NOMO-1 treated with dmso at 0.1 percent for 144 hours (cell line): ENCODE data around the gene MAP3K7.

Experiments used
- DNase-seq: peaks from one replicate; lab custom pipeline; 2025; ENCODE audit not compliant: unreplicated experiment; lab: John Stamatoyannopoulos, UW

MAP3K7 gene

DNA sequence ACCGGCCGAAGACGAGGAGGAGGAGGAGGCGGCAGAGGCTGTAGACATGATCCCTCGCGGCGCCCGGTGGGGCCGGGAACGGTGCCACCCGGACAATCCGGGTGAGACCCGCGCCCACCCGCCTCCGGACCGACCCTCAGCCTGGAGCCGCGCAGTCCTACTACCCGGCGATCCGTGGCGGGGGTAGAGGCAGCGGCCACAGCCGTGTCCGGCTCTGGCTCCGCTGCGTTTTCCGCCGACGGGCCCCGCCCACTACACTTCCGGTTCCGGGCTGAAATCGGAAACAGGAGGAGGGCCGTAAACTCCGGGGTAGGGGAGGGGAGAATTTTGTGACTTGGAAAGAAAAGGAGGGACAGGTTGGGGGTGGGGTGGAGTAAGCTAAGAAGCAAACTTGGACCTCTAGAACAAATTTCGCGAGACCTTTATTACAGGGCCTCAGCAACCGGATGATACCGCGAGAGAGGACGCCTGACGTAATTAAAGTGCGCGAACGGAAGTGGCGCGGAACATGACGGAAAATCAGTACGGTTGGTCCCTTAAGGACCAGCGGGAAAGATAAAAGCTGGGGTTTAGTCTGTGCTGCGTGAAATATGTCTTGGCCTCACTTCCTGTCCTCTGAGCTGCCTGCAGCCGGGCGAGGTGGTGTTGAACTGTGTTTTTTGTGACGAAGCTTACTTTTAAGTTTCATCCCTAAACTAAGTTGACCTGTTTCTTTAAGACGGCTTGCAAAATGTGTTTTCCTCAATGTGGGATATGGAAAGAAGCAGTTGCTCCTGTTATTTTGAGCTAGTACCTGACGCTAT, at the start of gene MAP3K7:
TSS of gene MAP3K7 (minus strand) at position 237 of the 803 bp plus-strand sequence. CDS start at position 48, 189 bp downstream.
- peak; percentile 85 for DNase-seq

DNA sequence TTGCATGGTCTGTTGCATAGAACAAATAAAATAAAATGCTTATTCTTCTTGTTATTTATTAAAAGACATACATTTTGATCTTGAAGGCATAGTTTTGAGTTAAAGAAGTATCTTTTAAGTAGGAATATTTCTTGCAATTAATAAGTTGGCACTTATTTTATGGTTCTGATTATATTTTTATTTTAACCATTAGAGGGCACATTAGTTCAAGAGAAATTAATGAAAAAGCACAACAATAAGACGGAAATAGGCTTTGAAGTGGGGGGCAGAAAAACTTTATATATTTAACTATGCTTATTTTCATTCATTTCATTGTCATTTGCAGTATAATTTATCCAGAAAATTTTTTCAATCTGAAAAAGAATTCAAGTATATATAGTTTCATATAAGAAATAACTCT, 44.2 kb upstream of the MAP3K7 start:
- DNase-seq, result no peak

DNA sequence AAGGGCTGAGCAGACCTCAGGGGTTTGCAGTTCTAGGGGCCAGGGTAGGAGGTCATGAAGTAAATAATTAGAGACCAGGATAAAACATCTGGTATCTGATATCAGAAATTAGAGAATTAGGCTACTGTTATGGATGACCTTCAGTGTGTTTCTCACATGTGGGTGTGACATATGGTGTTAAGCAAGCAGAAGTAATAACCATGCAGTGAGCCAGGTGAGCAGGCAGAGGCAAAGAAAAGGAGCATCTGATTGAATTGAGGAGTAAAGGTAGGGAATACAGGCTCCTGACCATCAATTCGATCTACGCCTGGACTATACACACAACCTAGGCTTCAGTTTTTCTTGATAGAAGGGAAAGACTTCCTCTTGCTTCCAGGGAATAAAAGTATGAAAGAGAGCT, 34.7 kb upstream of the MAP3K7 start:
- no peak for DNase-seq

DNA sequence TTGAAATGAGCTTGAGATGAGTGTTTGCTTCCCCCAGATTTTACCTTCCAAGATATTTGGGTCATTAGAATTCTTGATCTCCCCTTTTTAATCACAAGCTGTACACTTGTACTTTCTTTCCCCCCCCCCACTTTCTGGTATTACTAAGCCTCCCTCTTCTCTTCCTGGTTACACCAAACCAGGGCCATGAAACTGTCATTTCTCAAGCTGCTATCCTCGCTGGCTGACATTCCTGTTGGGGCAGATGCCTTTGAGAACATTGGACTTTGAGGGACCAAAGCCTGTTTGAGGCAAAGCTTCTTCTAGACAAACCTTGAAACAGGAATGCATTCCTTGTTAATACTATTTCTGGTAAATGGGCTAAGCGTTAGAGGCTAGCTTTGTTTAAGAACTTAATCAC, 32.3 kb upstream of the MAP3K7 start:
- DNase-seq, result no peak

DNA sequence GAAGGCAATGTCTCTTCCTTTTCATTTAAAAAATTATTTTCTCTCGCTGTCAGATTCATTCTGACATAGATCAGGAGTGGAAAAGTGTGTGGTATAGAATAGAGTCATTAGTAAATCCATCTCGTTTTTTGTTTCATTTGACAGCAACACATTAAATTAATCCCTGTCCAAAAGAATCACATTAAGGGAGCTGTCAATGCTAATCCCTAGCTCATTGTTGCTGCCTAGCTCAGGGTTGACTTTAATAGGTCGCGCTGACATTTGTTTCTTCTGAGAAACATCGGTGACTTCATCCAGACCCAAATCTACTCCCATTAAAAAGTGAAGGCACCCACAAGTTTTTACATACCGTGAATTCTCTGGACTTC, 25.4 kb upstream of the MAP3K7 start:
- DNase-seq, result no peak

DNA sequence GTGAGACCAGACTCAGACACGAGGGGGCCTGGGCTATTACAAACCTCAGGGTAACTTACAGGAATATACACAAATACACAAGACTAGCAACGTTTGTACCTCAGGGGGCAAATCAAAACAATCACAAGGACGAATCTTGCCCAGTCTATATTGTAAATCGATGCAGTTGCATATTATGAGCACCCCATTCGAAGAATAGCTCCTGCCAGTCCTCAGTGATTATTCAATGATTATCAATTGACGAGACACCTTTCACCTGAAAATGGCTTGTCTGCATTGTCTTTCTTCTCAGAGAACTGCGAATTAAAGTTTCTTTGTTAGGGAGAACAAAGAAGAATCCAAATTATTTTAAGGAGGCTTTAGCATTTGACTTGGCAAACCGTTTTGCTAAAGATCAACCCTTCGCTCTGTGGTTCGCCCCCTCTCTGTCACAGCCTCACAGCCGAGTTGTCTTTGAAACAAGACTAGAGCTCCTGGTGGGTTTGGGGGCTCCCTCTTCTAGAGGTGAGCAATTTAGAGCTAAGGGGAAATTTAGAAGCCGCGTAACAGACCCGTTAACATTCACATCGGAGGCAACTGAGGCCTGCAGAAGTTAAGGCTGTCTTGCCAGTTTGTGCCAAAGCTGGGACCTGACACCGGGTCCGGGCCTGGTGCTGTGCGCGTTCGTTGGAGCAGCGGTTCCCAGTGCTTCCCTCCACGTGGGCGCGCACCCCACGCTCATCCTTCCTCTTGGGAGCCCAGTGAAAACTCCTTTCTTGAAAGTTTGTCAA, 24.9 kb upstream of the MAP3K7 start:
- no peak for DNase-seq

DNA sequence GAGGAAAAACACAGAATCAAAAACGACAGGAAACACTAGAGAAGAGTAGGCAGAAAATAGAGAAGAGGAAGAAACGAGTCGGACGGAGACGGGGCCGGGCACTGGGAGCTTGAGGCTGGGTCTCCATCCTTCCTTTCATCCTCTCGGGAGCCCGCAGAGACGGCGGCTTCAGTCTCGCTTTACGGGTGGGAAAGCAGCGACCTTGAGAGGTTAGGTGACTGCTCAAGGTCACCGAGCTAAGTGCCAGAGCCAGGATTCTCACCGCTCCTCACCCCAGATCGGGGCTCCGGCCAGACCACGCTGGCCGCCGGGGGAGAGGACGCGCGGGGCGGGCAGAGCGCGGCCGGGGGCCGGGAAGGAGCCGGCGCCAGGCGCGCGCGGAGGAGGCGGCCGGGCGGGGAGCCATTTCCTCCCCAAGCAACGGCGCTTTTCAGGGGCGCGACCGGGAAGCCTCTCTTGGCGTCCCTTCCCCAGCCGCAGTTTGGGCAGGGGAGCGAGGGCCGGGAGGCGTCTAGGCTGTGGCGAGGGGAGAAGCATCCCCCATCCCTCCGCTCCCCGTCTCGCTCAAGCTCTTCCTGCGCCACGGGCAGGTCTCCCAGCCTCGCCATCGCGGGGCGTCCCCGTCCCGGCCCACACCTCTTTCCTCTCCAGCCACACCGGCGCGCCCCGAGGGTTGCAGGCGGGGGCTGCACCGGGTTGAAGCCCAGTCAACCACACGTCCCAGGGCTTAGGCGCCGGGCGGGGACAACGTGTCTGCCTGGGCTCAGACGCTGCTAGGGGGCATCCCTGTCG, 24.1 kb upstream of the MAP3K7 start:
- peak; percentile 3 for DNase-seq

DNA sequence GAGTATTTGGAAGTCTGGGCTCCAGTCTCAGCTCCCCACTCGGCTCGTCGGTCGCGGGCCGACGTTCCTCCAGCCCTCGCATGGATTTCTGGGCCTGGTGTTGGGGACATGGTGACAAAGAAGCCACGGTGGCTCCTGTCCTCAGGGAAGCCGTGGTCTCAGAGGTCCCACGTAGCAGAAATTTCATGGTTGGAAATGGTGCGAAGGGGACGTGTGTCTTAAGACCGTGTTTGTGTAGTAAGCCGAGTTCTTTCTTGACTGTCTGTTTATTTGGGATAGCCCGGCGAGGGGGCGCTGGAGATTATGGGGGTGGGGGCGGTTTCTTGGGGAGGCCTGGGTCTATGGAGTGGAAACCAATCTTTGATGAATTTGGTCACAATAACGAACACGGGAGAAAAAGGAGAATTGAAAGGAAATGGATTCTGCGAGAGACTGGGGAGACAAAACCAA, 23.5 kb upstream of the MAP3K7 start:
- DNase-seq, result no peak

DNA sequence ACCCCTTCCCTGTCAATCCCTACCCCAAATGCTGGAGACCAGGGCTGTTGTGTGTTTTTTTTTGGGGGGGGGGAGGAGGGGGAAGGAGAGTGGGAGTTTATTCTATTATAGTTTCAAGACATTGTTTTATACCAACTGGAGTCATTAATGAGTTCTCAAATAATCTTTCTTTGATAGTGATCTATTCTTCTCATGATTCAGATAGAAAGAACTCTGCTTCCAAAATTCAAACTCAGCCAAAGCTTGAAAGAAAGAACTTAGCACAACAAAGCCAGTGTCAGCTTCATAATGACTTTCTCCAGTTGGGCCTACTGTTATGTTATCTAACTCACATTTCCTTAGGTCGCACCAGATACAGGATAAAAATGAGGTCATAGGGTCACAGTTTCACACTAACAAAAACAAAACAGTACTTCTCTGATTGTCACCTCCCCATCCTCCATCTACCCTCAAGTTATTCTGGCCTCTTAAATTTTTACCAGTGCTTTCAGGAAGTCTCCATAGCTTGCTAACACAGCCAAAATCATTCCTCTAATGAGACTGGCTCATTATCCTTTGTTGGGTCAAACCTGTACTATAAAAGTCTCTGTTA, 19.0 kb upstream of the MAP3K7 start:
- no peak for DNase-seq

DNA sequence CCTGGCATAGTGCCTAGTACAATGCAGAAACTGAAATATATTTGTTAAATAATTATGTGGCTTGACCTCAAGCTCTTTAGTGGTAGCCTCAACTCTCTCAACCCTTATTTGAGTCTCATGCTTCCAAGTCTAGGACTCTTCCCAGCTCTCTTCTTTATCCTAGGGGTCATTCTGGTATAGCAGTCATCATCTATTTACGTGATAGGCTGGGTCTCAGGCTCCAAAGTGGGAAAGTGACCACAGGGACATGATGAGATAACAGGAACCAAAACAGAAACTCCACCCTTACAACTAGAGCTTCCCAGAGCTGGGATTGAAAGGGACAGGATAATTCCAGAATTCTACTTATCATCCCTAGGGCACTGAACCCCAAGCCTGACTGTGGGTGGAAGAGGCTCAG, 17.7 kb upstream of the MAP3K7 start:
- no peak for DNase-seq

DNA sequence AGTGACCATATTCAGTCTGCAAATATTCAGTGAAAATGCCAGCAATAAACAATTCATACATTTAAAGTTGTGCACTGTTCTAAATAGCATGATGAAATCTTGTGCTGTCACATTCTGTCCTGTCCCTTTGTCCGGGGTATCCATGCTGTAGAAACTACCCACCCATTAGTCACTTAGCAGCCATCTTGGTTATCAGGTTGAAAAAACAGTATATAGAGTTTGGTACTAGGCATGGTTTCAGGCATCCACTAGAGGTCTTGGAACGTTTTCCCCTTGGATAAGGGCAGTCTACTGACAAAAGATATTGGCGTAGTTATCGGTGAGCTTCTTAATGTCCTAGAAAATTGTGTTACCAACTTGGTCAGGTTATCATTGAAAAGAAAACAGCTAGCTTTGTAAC, 12.3 kb upstream of the MAP3K7 start:
- DNase-seq, result no peak

DNA sequence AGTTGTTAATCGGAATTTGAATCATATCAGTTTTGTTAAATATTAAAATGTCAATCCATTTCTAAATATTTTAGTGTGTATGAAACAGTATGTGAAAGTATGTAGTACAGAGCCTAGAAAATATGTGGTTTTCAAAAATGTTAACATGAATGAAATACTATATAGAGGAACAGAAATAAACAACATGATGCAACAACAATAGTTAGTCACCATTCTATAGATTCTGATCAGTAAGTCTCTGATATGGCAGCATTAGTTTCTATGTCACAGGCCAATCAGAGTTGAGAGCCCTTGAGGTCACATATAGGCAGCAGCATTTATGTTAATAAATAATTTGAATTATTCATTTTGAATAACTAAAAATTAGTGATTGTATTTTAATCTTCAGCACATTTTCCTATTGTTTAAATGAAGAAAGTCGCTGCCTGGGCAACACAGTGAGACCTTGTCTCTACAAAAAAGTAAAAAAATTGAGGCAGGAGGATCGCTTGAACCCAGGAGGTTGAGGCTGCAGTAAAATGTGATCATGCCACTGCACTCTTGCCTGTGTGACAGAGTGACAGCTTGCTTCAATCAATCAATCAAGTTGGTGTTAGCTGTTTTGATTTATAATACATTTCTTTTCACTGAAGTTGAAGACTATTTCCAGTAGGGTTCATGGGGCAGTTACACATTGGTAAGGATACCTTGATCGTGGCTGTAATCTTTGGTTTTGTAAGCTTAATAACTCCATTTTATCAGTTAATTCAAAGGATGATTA, 11.5 kb upstream of the MAP3K7 start:
- DNase-seq, result no peak

DNA sequence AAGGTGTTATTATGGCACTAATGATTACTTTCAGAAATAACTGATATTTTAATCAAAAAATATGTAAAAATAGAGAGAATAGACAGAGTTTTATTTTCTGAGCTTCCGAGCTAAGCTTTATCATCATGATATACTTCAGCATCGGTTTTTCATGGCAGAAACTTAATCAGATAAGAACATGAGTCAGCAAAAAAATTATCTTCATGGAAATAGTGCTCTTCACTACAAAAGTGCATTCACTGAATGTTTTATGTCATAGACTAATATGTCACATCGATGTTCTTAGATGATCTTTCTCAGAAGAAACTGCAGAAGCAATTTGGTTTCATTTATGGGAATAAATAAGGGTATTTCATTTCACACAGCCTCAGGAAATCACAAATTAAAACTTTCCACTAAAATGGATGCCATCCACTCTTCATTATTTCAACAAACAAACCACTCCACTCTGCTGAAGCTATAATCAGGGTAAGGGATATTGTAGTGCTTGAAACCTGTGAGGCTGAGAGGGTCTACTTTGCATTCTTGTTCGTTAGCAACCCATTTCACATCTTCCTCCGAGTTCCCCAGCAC, 10.2 kb upstream of the MAP3K7 start:
- no peak for DNase-seq

DNA sequence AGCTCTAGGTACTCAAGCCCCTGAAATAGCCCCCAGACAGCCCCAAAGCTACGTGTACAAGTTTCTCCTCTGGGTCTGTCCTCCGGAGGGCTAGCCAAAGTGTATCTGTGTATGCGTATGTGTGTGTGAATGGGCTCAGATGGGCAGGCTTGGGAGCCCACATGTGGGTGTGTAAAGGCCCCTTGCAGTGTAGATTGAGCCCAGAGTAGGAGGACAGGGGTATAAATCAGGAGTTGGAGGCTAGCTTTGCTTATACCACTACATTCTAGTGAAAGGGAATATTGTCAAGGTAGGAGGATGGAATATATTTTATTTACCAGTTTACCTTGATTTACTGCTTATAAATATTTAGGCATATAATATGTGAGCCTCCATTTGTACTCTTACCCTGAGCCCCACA, 9.0 kb upstream of the MAP3K7 start:
- DNase-seq, result no peak

DNA sequence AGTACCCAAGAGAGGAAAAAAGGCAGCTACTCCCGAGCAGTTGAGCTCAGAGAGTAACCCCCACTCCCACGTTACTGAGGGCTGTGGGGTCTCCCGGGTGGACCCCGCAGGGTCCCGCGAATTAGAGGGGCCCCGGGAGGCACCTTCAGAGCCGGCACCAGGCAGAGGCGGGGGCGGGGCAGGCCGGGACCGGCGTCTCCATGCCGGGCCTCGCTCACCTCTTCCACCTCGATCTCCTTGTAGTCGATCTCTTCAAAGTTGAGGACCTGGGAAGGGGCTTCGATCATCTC, 381 bp downstream of the MAP3K7 start:
- no peak for DNase-seq

DNA sequence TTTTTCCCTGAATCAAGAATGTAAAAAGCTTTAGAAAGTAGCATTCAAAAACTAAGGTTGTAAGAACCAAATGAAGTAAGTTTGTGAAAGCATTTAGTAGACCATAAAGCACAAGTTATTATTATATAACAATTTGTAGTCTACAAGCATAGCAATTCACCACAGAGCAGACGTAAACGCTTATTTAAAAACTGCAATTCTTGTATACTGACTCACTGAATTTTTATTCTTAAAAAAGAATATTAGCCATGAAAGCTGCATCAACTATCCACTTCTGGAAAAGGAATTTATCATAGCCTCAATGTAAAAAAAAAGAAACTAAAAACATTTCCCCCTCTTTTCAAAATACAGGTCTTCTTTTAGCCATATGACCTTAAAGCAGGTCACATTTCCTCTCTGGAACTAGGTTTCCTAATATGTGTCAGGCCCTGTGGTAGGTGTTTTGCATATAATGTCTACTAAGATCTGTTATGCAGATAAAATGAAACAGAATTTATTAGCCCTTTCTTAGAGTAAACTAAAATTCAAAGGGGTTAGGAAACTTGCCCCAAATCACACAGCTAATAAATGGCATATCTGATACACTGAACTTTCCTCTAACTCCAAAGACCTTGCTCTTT, 2.1 kb downstream of the MAP3K7 start:
- no peak for DNase-seq

DNA sequence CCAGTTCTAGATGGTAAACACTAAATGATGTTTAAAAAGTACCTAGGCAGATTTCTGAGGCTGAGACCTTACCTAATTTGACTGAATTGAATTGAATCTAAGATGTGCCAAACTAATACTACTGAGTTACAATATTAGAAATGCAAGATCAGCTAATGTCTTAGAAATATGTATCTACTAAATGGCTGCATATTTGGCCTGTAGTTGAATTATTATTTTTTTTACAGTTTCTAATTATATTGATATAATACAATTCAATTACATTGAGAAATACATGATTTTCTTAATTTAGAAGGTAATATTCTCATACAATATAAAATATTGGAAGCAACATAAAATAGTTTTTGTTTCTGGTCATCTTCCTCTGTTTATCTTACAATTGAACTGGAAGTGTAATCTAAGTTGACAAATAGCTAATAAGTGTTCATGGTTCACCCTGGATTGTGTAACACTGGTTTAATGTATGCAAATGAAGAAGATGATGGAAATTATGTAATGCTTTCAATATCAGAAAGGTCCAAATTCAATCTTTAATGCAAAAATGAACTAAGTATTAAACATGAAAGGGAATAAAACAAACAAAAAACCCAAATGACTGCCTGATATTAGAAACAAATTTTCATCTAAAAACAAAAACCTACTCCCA, 2.9 kb downstream of the MAP3K7 start:
- DNase-seq, result no peak

DNA sequence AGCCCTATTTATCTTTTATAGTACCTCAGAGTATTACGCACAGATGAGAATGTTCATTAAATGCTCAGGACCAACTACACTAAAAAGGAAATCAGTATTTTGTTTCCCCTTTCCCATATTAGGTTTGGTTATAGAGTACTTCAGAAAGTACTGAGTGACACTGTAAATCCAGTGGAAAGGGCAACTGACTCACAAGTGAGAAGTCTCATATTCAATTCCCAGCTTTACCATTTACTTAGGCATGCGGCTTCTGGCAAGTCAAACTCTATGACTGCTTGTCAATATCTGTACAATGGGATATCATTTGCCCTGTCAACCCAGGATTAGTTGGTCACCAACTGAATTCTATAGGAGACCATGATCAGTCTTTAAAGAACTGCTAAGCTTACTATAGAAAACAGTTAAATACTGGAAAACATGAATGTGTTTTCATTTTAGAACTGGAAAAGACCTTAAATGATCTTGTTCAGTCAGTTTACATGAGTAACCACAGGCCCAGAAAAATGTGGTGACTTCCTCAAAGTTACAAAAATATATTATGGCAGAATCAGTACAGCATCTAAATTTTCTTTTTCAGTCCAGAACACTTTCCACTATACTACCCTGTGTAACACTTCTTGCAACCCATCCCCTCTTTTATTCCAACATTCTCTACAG, 3.6 kb downstream of the MAP3K7 start:
- no peak for DNase-seq

DNA sequence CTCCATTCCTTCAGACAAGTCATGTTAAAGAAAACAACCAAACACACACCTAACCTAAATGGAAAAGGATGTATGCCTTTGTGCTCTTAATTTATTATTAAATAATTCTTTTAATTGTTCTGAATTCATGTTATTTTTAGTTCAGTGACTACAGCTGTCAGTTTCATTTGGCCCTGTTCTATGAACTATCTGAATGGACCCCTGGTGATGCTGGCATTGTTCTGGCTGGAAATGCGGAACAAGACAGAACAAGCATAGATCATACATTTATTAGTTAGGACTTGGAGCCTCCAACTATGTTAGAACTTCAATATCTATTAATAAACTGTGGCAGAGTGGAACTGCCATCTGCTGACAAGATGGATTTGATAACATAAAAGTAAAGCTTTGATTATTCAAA, 5.7 kb downstream of the MAP3K7 start:
- DNase-seq, result no peak
